Head of caudate nucleus (tissue), 42 donors: ENCODE data around the gene CYGB.
A peak's percentile ranks its signal among the peaks of the same experiment; 100 is the strongest.
"Not testable (repeated sequence)": the region's sequence is repeated elsewhere in the genome, so short reads cannot be mapped to it uniquely, and the experiment has no call there.

Source experiments
- DNase-seq, 42 donors: peaks; one replicate each; pipeline versions ENCODE4 v3.0.0 to v3.0.0-alpha.2; 2020 to 2021; ENCODE audit warnings: mixed read lengths in 7 of 42
- intact Hi-C: fragments of 100-400 bp; cut with DNase I; formaldehyde crosslinking; loops from one replicate; pipeline ENCODE4 v1.15.0; 2022

Gene CYGB

GRCh38 chr17:76569607-76570279 lies 32.2 kb upstream of the CYGB start:
- intact Hi-C loops, result no loop called here
- DNase-seq, result peak; percentile 38 to 89 (median 75)

DNA sequence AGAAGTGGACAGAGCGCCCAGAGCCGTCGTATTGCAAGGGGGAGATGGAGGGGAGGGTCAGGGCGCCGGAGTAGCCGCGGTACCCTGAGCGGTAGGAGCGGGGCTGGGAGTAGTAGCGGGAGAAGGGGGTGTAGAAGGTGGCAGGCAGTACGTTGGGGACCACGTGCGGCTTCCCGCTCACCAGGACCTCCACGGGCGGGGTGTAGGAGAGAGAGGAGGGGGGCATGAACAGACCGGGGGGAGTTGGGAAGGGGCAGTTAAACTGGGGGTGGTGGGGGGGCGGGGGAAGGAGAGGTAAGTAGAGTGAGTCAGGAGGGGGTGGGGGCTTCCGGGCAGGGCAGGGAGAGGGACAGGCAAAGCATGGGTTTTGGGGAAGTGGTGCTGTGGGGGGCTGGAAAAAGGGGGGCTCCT lies 31.3 kb upstream of the CYGB start:
- intact Hi-C loops, result no loop called here
- no peak for DNase-seq

- intact Hi-C loops, result no loop called here
- no peak for DNase-seq
These were observed 30.3 kb upstream of the CYGB start for GRCh38 chr17:76567634-76568432.

DNA sequence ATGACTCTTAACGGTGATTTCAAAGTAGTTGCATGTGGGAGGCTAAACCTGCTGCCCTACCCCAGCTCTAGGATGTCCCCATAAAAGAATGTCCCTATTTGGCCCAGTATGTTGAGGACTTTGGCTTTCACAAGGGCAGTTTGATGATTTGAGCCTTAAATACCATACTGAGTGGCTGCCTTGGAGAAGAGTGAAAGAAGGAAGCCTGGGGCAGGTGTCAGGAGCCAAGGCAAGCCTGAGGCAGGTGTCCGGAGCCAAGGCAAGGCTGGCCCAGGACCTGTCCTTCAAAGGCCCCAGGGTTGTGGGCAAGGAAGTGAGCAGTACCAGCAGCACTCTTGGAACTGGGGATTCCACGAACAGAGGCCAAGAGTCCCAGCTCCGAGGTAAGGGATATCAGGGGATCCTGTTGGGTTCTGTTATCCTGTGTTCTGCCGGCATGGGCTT lies 29.5 kb upstream of the CYGB start:
- intact Hi-C loops, result no loop called here
- DNase-seq, result no peak

- no peak for DNase-seq
- intact Hi-C loops, result no loop called here
These were observed 29.1 kb upstream of the CYGB start for GRCh38 chr17:76566613-76566943.

GRCh38 chr17:76565728-76566612 lies 28.5 kb upstream of the CYGB start:
- no peak for DNase-seq
- intact Hi-C loops, result no loop called here

DNA sequence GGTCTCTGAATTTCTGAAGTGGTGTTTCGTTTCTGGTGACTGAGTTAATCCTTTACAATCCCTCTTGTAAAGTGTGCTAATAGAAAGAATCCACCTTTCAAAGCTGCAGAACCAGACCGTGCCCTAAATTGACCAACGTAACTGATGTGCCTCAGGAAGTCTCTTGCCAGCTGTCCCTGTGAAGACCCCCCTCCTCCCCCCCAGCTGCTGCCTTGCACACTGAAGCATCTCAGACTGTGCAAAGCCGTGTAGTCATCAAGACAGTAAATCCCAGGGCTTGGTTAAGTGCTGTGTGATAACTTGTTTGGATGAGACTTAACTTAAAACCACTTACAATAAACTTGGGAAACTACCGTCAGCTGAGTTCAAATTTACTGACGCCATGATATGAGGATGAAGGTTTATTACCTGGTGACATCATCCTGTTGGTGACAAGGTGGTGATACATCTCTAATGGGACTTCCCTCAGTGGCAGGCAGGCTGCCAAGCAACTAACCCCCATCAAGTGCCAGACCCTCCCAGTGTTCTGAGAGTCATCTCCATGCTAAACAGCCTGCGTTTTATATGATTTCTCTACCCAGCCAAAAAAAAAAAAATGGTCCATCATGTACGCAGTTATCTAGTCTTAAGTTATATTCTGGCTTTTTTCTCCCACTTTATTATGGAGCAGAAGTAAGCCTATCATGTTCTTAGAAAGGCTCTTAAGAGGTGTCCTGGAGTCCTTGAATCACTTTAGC lies 27.6 kb upstream of the CYGB start:
- DNase-seq, intact Hi-C loops: not testable (repeated sequence)

GRCh38 chr17:76563359-76563758 lies 25.9 kb upstream of the CYGB start:
- DNase-seq, intact Hi-C loops: not testable (repeated sequence)

DNA sequence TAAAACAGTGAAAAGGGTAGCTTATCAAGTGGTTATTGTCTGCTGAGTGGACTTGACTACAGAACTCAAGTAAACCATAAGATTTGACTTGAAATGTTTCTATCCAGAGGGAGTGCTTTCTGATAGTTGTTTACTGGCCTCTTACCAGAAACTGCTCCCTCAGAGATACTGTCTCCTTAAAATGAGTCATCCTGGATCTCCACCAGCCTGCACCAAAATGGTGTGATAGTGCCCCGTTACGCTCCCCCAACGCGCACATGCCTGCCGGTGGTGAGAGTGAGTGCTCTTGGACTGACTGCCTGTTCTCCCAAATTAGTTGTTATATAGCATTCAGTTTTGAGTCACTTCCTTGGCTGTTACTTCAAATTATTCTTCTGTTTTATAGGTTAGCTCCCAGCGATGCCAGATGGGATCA lies 25.2 kb upstream of the CYGB start:
- DNase-seq, result no peak
- intact Hi-C loops, result no loop called here

- no peak for DNase-seq
- intact Hi-C loops, result no loop called here
These were observed 24.3 kb upstream of the CYGB start for GRCh38 chr17:76561799-76562268.

DNA sequence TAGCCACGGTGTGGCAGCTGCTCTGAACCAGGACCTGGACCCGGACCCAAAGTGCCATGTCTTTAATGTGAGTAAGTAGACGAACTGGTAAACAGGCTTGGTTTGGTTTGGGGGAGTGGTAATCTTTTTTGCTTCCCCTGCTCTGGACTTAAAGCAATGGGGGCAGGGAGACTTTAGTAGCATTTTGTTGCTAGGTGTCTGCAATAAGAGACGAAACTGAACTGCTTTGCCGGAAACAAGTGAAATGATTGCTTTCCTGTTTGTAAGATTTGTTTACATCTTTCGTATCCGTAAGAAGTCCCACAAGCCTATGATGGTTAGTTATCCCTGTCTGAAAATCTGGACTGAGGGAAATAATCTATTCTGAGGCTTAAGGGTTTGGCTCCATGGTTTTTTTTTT lies 23.8 kb upstream of the CYGB start:
- no peak for DNase-seq
- intact Hi-C loops, result no loop called here

DNA sequence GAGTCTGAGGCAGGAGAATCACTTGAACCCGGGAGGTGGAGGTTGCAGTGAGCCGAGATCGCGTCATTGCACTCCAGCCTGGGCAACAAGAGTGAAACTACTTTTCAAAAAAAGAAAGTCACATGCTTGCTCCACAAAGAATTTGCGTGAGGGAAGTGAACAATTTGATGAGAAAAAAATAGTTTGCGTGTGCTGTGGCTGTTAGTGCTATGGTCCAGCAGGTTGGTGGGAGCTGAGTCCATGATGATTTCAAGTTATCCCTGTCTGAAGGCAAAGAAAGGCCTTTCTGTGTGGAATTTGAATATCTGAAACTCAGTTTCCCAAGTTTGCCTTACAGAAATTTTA lies 23.3 kb upstream of the CYGB start:
- intact Hi-C loops, result no loop called here
- no peak for DNase-seq

- DNase-seq, result no peak
- intact Hi-C loops, result no loop called here
These were observed 22.7 kb upstream of the CYGB start for GRCh38 chr17:76560036-76560876.

- not testable (repeated sequence) for DNase-seq
- intact Hi-C loops, result loop anchor here (10.0 kb wide), 1 partner anchor 65 kb away; no protein-coding TSS in a partner anchor
These were observed 22.0 kb upstream of the CYGB start for GRCh38 chr17:76559460-76559859.

- intact Hi-C loops, result loop anchor here (10.0 kb wide), 1 partner anchor 66 kb away; no protein-coding TSS in a partner anchor
- DNase-seq, result peak in 9 of 42 donors; percentile 21 to 75 (median 54)
These were observed 20.9 kb upstream of the CYGB start for GRCh38 chr17:76558198-76559095.

- intact Hi-C loops, result loop anchor here (10.0 kb wide), 1 partner anchor 67 kb away; no protein-coding TSS in a partner anchor
- peak; percentile 85 to 98 (median 93) for DNase-seq
These were observed 20.1 kb upstream of the CYGB start for GRCh38 chr17:76557368-76558197.
